ENCODE results near the gene DBT.

DNA sequence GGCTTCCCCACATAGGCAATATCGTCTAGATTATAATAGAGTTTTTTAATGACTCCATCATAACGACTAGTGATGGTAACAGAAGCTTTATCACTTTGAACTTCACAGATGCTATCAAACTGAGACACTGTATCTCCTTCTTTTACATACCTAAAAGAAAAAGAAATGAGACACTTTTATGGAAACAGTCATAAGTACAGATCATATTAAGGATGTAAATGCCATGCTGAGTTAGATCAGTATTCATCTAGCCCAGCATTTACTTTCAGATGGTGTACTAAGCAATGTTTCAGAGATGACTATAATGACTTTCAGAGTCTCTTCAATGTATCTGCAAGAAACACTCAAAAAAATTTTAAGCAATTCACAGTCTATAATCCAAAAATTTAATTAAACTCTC lies 18.9 kb downstream of the DBT start:
- TF ChIP-seq, protein P1, sequence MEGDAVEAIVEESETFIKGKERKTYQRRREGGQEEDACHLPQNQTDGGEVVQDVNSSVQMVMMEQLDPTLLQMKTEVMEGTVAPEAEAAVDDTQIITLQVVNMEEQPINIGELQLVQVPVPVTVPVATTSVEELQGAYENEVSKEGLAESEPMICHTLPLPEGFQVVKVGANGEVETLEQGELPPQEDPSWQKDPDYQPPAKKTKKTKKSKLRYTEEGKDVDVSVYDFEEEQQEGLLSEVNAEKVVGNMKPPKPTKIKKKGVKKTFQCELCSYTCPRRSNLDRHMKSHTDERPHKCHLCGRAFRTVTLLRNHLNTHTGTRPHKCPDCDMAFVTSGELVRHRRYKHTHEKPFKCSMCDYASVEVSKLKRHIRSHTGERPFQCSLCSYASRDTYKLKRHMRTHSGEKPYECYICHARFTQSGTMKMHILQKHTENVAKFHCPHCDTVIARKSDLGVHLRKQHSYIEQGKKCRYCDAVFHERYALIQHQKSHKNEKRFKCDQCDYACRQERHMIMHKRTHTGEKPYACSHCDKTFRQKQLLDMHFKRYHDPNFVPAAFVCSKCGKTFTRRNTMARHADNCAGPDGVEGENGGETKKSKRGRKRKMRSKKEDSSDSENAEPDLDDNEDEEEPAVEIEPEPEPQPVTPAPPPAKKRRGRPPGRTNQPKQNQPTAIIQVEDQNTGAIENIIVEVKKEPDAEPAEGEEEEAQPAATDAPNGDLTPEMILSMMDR (IDR thresholded peaks at IDR 0.05; ENCODE audit: low read length): no peak
- no peak for TF ChIP-seq EZH2 (optimal IDR thresholded peaks at IDR 0.05; ENCODE audit: low read depth, low read length)
